HG03457 (cell line): ENCODE data around the gene CAPZB.

ENCODE experiments used
- ATAC-seq: cut with Tn5 transposase; IDR thresholded peaks from one replicate; pipeline ENCODE4 v1.9.1; 2021; ENCODE audit warnings: moderate number of reproducible peaks; ENCODE audit not compliant: unreplicated experiment

The CAPZB gene

GRCh38 chr1:19450811-19451515, 34.4 kb downstream of the CAPZB start:
- ATAC-seq = no peak

GRCh38 chr1:19449454-19450228, 35.7 kb downstream of the CAPZB start:
- no peak for ATAC-seq

- ATAC-seq = no peak
Observed at GRCh38 chr1:19448491-19449439, 36.6 kb downstream of the CAPZB start.

- ATAC-seq = no peak
Observed at GRCh38 chr1:19447550-19447949, 37.8 kb downstream of the CAPZB start.

- no peak for ATAC-seq
Observed at GRCh38 chr1:19445417-19446342, 39.7 kb downstream of the CAPZB start.

- no peak for ATAC-seq
Observed at GRCh38 chr1:19444296-19445021, 40.9 kb downstream of the CAPZB start.

GRCh38 chr1:19443326-19443725, 42.0 kb downstream of the CAPZB start:
- no peak for ATAC-seq

GRCh38 chr1:19442154-19443096, 42.9 kb downstream of the CAPZB start:
- ATAC-seq = no peak

- ATAC-seq = no peak
Observed at GRCh38 chr1:19441048-19441780, 44.1 kb downstream of the CAPZB start.

- no peak for ATAC-seq
Observed at GRCh38 chr1:19439464-19440171, 45.7 kb downstream of the CAPZB start.

- ATAC-seq = no peak
Observed at GRCh38 chr1:19438516-19439195, 46.7 kb downstream of the CAPZB start.

GRCh38 chr1:19437891-19438294, 47.4 kb downstream of the CAPZB start:
- ATAC-seq = no peak

GRCh38 chr1:19436716-19437476, 48.4 kb downstream of the CAPZB start:
- ATAC-seq = no peak

GRCh38 chr1:19435851-19436455, 49.4 kb downstream of the CAPZB start:
- no peak for ATAC-seq

- no peak for ATAC-seq
Observed at GRCh38 chr1:19435181-19435580, 50.2 kb downstream of the CAPZB start.

GRCh38 chr1:19433719-19433998, 51.7 kb downstream of the CAPZB start:
- ATAC-seq = no peak
